SK-N-SH (cell line): Measurements from ENCODE around the gene PSMC5. TPM values are rescaled to one million over a fixed set of nuclear protein-coding genes. Genes with fewer than 3 reads are reported as not detected.

Source experiments
- CTCF ChIA-PET: fragments of 300-600, 350-600 bp; formaldehyde crosslinking; extraction: SDS; loops from one replicate; lab custom pipeline; 2021; lab: Yijun Ruan, JAX
- POLR2A ChIA-PET: fragments of 350-600 bp; sonication (Branson Sonifier 250); formaldehyde crosslinking; extraction: SDS; loops from one replicate; lab custom pipeline; 2020; ENCODE audit warnings: antibody characterized with exemption, inconsistent platforms; lab: Yijun Ruan, JAX
- DNase-seq: peaks from one replicate; pipeline ENCODE4 v3.0.0; 2012
- H2AFZ ChIP-seq: fragments of 200-600 bp; sonication (generic); 2 replicates; pipeline ENCODE4 v1.8.1; 2016; ENCODE audit warnings: antibody characterized with exemption, mild to moderate bottlenecking, low read depth
- H3F3A ChIP-seq: fragments of 200-600 bp; sonication (generic); replicated peaks from 2 replicates; pipeline ENCODE3; 2016; ENCODE audit warnings: antibody characterized with exemption, mild to moderate bottlenecking; ENCODE audit not compliant: insufficient read depth
- H3K27ac ChIP-seq, 2 experiments: fragments of 200-500 bp in 1 of 2; fragments of 200-600 bp in 1 of 2; sonication (Bioruptor generic) in 1 of 2; sonication (generic), shearing (Covaris generic) in 1 of 2; 2 replicates each; pipeline versions ENCODE4 v1.5.1 to v1.6.1; 2014 to 2016; ENCODE audit warnings: low read depth in 2 of 2, inconsistent platforms in 1 of 2, low read length in 1 of 2, mild to moderate bottlenecking in 1 of 2, mixed read lengths in 1 of 2
- H3K27me3 ChIP-seq: fragments of 200-600 bp; sonication (generic), shearing (Covaris generic); 2 replicates; pipeline ENCODE4 v1.6.1; 2016; ENCODE audit warnings: mixed run types; ENCODE audit not compliant: insufficient read depth
- H3K36me3 ChIP-seq, 2 experiments: fragments of 200-500 bp in 1 of 2; fragments of 200-600 bp in 1 of 2; sonication (Bioruptor generic) in 1 of 2; sonication (generic) in 1 of 2; replicated peaks in 1 of 2; 2 replicates each; pipeline versions ENCODE3 to v1.5.1; 2014 to 2016; ENCODE audit warnings: low read length in 1 of 2, mild to moderate bottlenecking in 1 of 2; ENCODE audit not compliant: insufficient read depth in 2 of 2, control insufficient read depth in 1 of 2
- H3K4me1 ChIP-seq, 2 experiments: fragments of 200-500 bp in 1 of 2; fragments of 200-600 bp in 1 of 2; sonication (Bioruptor generic) in 1 of 2; sonication (generic), shearing (Covaris generic) in 1 of 2; 2 replicates each; pipeline versions ENCODE4 v1.5.1 to v1.6.1; 2014 to 2016; ENCODE audit warnings: low read depth in 1 of 2, low read length in 1 of 2, mixed run types in 1 of 2; ENCODE audit not compliant: insufficient read depth in 2 of 2, control insufficient read depth in 1 of 2
- H3K4me2 ChIP-seq: fragments of 200-600 bp; sonication (generic), shearing (Covaris generic); 2 replicates; pipeline ENCODE4 v1.6.1; 2017; ENCODE audit warnings: mixed run types
- H3K4me3 ChIP-seq, 2 experiments: fragments of 200-500 bp in 1 of 2; fragments of 200-600 bp in 1 of 2; sonication (Bioruptor generic) in 1 of 2; sonication (generic), shearing (Covaris generic) in 1 of 2; 2 replicates each; pipeline versions ENCODE4 v1.5.1 to v1.8.1; 2014 to 2016; ENCODE audit warnings: low read depth in 2 of 2, inconsistent platforms in 1 of 2, low read length in 1 of 2, mild to moderate bottlenecking in 1 of 2, mixed read lengths in 1 of 2, moderate library complexity in 1 of 2
- H3K79me2 ChIP-seq: fragments of 200-600 bp; sonication (generic); 2 replicates; pipeline ENCODE4 v1.8.1; 2017; ENCODE audit warnings: mild to moderate bottlenecking; ENCODE audit not compliant: insufficient read depth
- H3K9ac ChIP-seq: fragments of 200-600 bp; sonication (generic); 2 replicates; pipeline ENCODE4 v1.6.1; 2017; ENCODE audit warnings: mixed run types
- H3K9me2 ChIP-seq: fragments of 200-600 bp; sonication (generic); 2 replicates; pipeline ENCODE4 v1.6.1; 2017; ENCODE audit warnings: mixed run types
- H3K9me3 ChIP-seq: fragments of 200-600 bp; sonication (generic); 2 replicates; pipeline ENCODE4 v1.6.1; 2017; ENCODE audit warnings: mixed run types, mild to moderate bottlenecking, moderate library complexity
- H4K20me1 ChIP-seq: fragments of 200-600 bp; sonication (generic); 2 replicates; pipeline ENCODE4 v1.6.1; 2017; ENCODE audit warnings: mild to moderate bottlenecking, mixed run types; ENCODE audit not compliant: insufficient read depth
- CHD2 ChIP-seq: fragments of 150-350 bp; IDR thresholded peaks from 2 replicates; pipeline ENCODE4 v1.6.1; 2018; ENCODE audit warnings: low read length; ENCODE audit not compliant: partially characterized antibody
- EP300 ChIP-seq, 2 experiments: IDR thresholded peaks; 2 replicates each; pipeline versions ENCODE4 v1.4.0 to v1.6.1; 2012; ENCODE audit warnings: borderline replicate concordance in 1 of 2, low read depth in 1 of 2, low read length in 1 of 2
- EZH2phosphoT487 ChIP-seq: fragments of 200-600 bp; sonication (generic); IDR thresholded peaks from 2 replicates; pipeline ENCODE4 v1.6.1; 2017; ENCODE audit warnings: low read depth, mixed run types, mild to moderate bottlenecking, antibody characterized with exemption, moderate library complexity, borderline replicate concordance
- FOSL2 ChIP-seq: IDR thresholded peaks from 2 replicates; pipeline ENCODE4 v1.4.0; 2012; ENCODE audit warnings: low read depth, mild to moderate bottlenecking, moderate library complexity, borderline replicate concordance
- FOXJ3 ChIP-seq: sonication (generic); formaldehyde crosslinking; IDR thresholded peaks from 2 replicates; pipeline ENCODE4 v1.5.1; 2020; ENCODE audit warnings: mild to moderate bottlenecking, missing genetic modification reagents
- FOXM1 ChIP-seq: IDR thresholded peaks from 2 replicates; pipeline ENCODE4 v1.4.0; 2012; ENCODE audit warnings: low read depth, mild to moderate bottlenecking
- IRF3 ChIP-seq: fragments of 150-350 bp; IDR thresholded peaks from 2 replicates; pipeline ENCODE4 v1.6.1; 2016; ENCODE audit warnings: mild to moderate bottlenecking, low read depth, low read length
- JUND ChIP-seq: IDR thresholded peaks from 2 replicates; pipeline ENCODE4 v1.4.0; 2012
- MEF2A ChIP-seq: IDR thresholded peaks from 2 replicates; pipeline ENCODE4 v1.4.0; 2012; ENCODE audit warnings: low read depth, borderline replicate concordance
- MXI1 ChIP-seq: IDR thresholded peaks from 2 replicates; pipeline ENCODE4 v1.6.1; 2012; ENCODE audit warnings: mild to moderate bottlenecking, low read depth, low read length, improper control_type of control experiment
- NFIC ChIP-seq: IDR thresholded peaks from 2 replicates; pipeline ENCODE4 v1.4.0; 2012; ENCODE audit warnings: borderline replicate concordance
- RAD21 ChIP-seq: IDR thresholded peaks from 2 replicates; pipeline ENCODE4 v1.6.1; 2012; ENCODE audit warnings: mild to moderate bottlenecking, low read length
- RCOR1 ChIP-seq: fragments of 150-350 bp; IDR thresholded peaks from 2 replicates; pipeline ENCODE4 v1.6.1; 2017; ENCODE audit warnings: antibody characterized with exemption, low read length
- RXRA ChIP-seq: IDR thresholded peaks from 2 replicates; pipeline ENCODE4 v1.4.0; 2012; ENCODE audit warnings: low read depth, mild to moderate bottlenecking, borderline replicate concordance
- SMC3 ChIP-seq: IDR thresholded peaks from 2 replicates; pipeline ENCODE4 v1.6.1; 2012; ENCODE audit warnings: low read depth, low read length, improper control_type of control experiment
- TAF1 ChIP-seq: IDR thresholded peaks from 2 replicates; pipeline ENCODE4 v1.6.1; 2012; ENCODE audit warnings: low read depth, mild to moderate bottlenecking, low read length, moderate library complexity, borderline replicate concordance
- TCF12 ChIP-seq: IDR thresholded peaks from 2 replicates; pipeline ENCODE4 v1.4.0; 2012
- TEAD4 ChIP-seq: IDR thresholded peaks from 2 replicates; pipeline ENCODE4 v1.4.0; 2012; ENCODE audit warnings: mild to moderate bottlenecking, borderline replicate concordance; ENCODE audit not compliant: insufficient read depth
- USF1 ChIP-seq: IDR thresholded peaks from 2 replicates; pipeline ENCODE4 v1.4.0; 2012; ENCODE audit warnings: low read depth, borderline replicate concordance
- YY1 ChIP-seq: IDR thresholded peaks from 2 replicates; pipeline ENCODE4 v1.4.0; 2012; ENCODE audit warnings: low read depth, mild to moderate bottlenecking
- WGBS: methylation state at CpG from one replicate; pipeline ENCODE4 v1.1.6; 2017; ENCODE audit warnings: low lambda C conversion rate; 5-methylcytosine and 5-hydroxymethylcytosine counted together
- polyA plus RNA-seq, 3 experiments: library from polyadenylated mRNA; depleted of rRNA; stranded (reverse); fragments of >200 nt; gene quantifications; 2 replicates each; pipeline ENCODE4 v1.2.3, GENCODE V29; 2012
- TF ChIP-seq, protein P1 (sequence below): IDR thresholded peaks from 2 replicates; pipeline ENCODE4; 2012
- TF ChIP-seq, protein P2 (sequence below): fragments of 150-350 bp; IDR thresholded peaks from 2 replicates; pipeline ENCODE4 v1.6.1; 2017; ENCODE audit warnings: antibody characterized with exemption, low read length, low read depth, borderline replicate concordance
- TF ChIP-seq, protein P3 (sequence below): IDR thresholded peaks from 2 replicates; pipeline ENCODE4 v1.4.0; 2012; ENCODE audit warnings: low read depth

The PSMC5 gene
- polyA plus RNA-seq, 1 of the 3 experiments (the other 2 are of a cell fraction), result 424 TPM

DNA sequence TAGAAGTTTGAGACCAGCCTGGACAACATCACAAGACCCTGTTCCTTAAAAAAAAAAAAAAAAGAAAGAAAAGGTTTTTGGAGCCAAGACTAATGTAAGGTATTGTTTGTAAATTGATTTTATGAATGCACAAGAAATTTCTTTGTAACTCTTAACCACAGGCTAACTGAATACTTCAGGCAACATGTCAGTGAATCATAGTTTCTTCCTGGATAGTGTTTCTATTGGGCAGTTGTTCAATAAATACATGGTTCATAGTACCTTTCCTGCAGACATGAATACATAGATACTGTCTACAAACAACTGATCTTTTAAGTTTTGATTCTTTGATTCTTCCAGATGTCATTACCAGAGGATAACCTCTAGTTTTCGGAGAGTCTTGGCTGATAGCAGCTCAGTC, 41.7 kb upstream of the PSMC5 start (continued):
- TF ChIP-seq FOXJ3 (no peak), FOSL2 (peak; percentile 41; the same call in 1 of the 2 replicates), RCOR1 (no peak), TCF12 (peak; percentile 17; the same call in 1 of the 2 replicates), SMC3 (no peak), JUND (peak; percentile 44; the same call in 1 of the 2 replicates)
- TF ChIP-seq, protein P1, sequence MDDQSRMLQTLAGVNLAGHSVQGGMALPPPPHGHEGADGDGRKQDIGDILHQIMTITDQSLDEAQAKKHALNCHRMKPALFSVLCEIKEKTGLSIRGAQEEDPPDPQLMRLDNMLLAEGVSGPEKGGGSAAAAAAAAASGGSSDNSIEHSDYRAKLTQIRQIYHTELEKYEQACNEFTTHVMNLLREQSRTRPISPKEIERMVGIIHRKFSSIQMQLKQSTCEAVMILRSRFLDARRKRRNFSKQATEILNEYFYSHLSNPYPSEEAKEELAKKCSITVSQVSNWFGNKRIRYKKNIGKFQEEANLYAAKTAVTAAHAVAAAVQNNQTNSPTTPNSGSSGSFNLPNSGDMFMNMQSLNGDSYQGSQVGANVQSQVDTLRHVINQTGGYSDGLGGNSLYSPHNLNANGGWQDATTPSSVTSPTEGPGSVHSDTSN, result peak; percentile 15; the same call in 1 of the 2 replicates

DNA sequence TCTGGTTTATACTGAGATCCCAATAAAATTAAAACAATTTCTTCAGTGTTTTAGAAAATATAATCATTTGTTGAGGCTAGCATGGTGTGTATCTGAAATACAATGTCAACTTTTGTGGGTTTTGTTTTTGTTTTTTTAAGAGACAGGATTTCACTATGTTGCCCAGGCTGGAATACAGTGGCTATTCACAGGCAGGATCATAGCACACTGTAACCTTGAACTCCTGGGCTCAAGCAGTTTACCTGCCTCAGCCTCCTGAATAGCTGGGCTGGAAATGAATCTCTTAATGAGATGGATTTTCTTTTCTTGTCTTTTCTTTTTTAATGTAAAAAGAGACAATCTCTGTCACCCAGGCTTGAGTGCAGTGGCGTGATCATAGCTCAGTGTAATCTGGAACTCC, 41.1 kb upstream of the PSMC5 start:
- peaks cover 29 to 77% of the 10 kb centered on the region in 2 experiments for H3K36me3 ChIP-seq
- no peak overlapping the region for H2AFZ ChIP-seq
- no peaks in the 10 kb centered on the region for H3K9me3 ChIP-seq
- H3K79me2 ChIP-seq, result peaks cover 100% of the 10 kb centered on the region
- H3K27me3 ChIP-seq, result no peaks in the 10 kb centered on the region
- peaks cover 0 to 16% of the 10 kb centered on the region in 2 experiments; a peak in 2 of 4 replicates for H3K4me1 ChIP-seq
- H3F3A ChIP-seq, result peaks cover 13% of the 10 kb centered on the region
- H3K27ac ChIP-seq, result peak overlapping the region in 1 of 2 experiments; percentile 60; a peak in 1 of 4 replicates
- no peaks in the 10 kb centered on the region for H3K9me2 ChIP-seq
- DNase-seq, result no peak
- H4K20me1 ChIP-seq, result peaks cover 83% of the 10 kb centered on the region
- POLR2A ChIA-PET, result no interaction called here
- H3K4me3 ChIP-seq, result no peak overlapping the region
- no peak overlapping the region for H3K4me2 ChIP-seq
- H3K9ac ChIP-seq, result no peak overlapping the region
- CTCF ChIA-PET, result interaction anchor here (1.1 to 4.3 kb wide), 6 partner anchors 10 to 48 kb away, joined by 3 to 26 read pairs (median 4); partner anchors contain the start of genes CCDC47 and DDX42
- 95% methylated on average over 1 of the region's 1 CpG for WGBS
- no peak for TF ChIP-seq NFIC
- TF ChIP-seq, protein P2, sequence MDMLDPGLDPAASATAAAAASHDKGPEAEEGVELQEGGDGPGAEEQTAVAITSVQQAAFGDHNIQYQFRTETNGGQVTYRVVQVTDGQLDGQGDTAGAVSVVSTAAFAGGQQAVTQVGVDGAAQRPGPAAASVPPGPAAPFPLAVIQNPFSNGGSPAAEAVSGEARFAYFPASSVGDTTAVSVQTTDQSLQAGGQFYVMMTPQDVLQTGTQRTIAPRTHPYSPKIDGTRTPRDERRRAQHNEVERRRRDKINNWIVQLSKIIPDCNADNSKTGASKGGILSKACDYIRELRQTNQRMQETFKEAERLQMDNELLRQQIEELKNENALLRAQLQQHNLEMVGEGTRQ, result no peak
- TF ChIP-seq, protein P3, sequence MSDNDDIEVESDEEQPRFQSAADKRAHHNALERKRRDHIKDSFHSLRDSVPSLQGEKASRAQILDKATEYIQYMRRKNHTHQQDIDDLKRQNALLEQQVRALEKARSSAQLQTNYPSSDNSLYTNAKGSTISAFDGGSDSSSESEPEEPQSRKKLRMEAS, result no peak
- TF ChIP-seq MXI1, result no peak
- TF ChIP-seq EZH2phosphoT487, result no peak
- no peak for TF ChIP-seq TEAD4
- TF ChIP-seq MEF2A, result no peak
- TF ChIP-seq, protein P1, result no peak
- TF ChIP-seq CHD2, result no peak
- no peak for TF ChIP-seq RAD21
- no peak for TF ChIP-seq TCF12
- TF ChIP-seq TAF1, result no peak
- no peak for TF ChIP-seq SMC3
- no peak for TF ChIP-seq YY1
- TF ChIP-seq FOXM1, result no peak
- TF ChIP-seq EP300 (IDR thresholded peaks at IDR 0.05; ENCODE audit: borderline replicate concordance in 1 of 2, low read depth in 1 of 2, low read length in 1 of 2), result no peak
- TF ChIP-seq USF1, result no peak
- no peak for TF ChIP-seq IRF3
- no peak for TF ChIP-seq FOXJ3
- no peak for TF ChIP-seq RXRA
